GM12878 (cell line): ENCODE data around the gene AIDA.

Experiments
- ATF2 ChIP-seq: IDR thresholded peaks from 2 replicates; pipeline ENCODE4 v1.6.1; 2012; ENCODE audit warnings: low read length, inconsistent platforms
- CBX3 ChIP-seq: fragments of 200-600 bp; sonication (generic); IDR thresholded peaks from 2 replicates; pipeline ENCODE4 v1.6.1; 2016; ENCODE audit warnings: low read depth, borderline replicate concordance
- CTCF ChIP-seq, 3 experiments: IDR thresholded peaks in 2 of 3; conservative IDR thresholded peaks in 1 of 3; 2 replicates each; pipeline ENCODE4 v1.5.1; 2011; ENCODE audit warnings: low read depth in 3 of 3, low read length in 3 of 3, mild to moderate bottlenecking in 3 of 3, control low read depth in 2 of 3, moderate library complexity in 2 of 3, inconsistent platforms in 1 of 3, mixed read lengths in 1 of 3; ENCODE audit not compliant: control insufficient read depth in 2 of 3, insufficient read depth in 1 of 3; ENCODE audit errors: extremely low read depth in 1 of 3
- EP300 ChIP-seq, 2 experiments: fragments of 150-350 bp in 1 of 2; IDR thresholded peaks; 2 replicates each; pipeline ENCODE4 v1.6.1; 2011 to 2012; ENCODE audit warnings: low read depth in 2 of 2, low read length in 2 of 2, borderline replicate concordance in 1 of 2, improper control_type of control experiment in 1 of 2, inconsistent platforms in 1 of 2; ENCODE audit not compliant: control insufficient read depth in 1 of 2
- EZH2 ChIP-seq: IDR thresholded peaks from 2 replicates; pipeline ENCODE4 v1.6.1; 2012; ENCODE audit warnings: low read depth, mild to moderate bottlenecking, control low read depth, inconsistent platforms, low read length, borderline replicate concordance; ENCODE audit not compliant: control insufficient read depth
- HDAC2 ChIP-seq: fragments of 200-600 bp; sonication (generic); IDR thresholded peaks from 2 replicates; pipeline ENCODE4 v1.6.1; 2017
- JUNB ChIP-seq: IDR thresholded peaks from 2 replicates; pipeline ENCODE4 v1.6.1; 2016; ENCODE audit warnings: antibody characterized with exemption, mild to moderate bottlenecking
- JUND ChIP-seq: IDR thresholded peaks from 2 replicates; pipeline ENCODE4 v1.6.1; 2012; ENCODE audit warnings: low read depth, mild to moderate bottlenecking, low read length, improper control_type of control experiment, moderate library complexity
- NR2F1 ChIP-seq: fragments of 450-650 bp; conservative IDR thresholded peaks from 2 replicates; pipeline ENCODE4 v1.6.1; 2017; ENCODE audit warnings: mild to moderate bottlenecking
- POLR2A ChIP-seq: IDR thresholded peaks from 2 replicates; pipeline ENCODE4 v1.6.1; 2011; ENCODE audit warnings: low read depth, mild to moderate bottlenecking, low read length
- SIX5 ChIP-seq: IDR thresholded peaks from 2 replicates; pipeline ENCODE4 v1.6.1; 2011; ENCODE audit warnings: mild to moderate bottlenecking, low read depth, low read length, moderate library complexity; ENCODE audit not compliant: severe bottlenecking
- SMC3 ChIP-seq: IDR thresholded peaks from 2 replicates; pipeline ENCODE4 v1.6.1; 2011; ENCODE audit warnings: low read length, improper control_type of control experiment, borderline replicate concordance
- SUZ12 ChIP-seq: fragments of 200-600 bp; sonication (generic); IDR thresholded peaks from one replicate; pipeline ENCODE4 v1.6.1; 2018; ENCODE audit warnings: antibody characterized with exemption, mild to moderate bottlenecking; ENCODE audit not compliant: unreplicated experiment
- ZNF622 ChIP-seq: fragments of 450-650 bp; IDR thresholded peaks from 2 replicates; pipeline ENCODE4 v1.6.1; 2017; ENCODE audit warnings: mild to moderate bottlenecking, inconsistent platforms

DNA sequence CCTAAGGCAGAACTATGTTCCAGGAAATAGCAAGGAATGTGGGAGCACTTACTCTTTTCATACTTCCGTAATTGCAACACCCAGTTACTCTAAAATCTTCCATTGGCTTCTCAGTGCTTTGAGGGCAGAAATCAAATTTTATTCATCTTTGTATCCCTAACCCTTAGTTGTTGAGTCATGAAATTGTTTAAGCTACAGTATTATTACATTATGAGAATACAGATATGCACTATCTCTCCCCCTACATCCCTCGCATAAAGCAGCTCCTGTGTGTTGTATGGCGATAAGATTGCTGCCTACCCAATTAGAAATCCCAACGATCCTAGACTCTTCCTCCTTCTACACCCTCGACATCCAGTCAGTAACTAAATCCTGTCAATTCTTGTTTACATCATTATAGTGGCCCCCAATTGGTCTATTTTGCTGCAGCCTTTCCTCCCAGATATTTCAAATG, 2.6 kb downstream of the AIDA start:
- TF ChIP-seq POLR2A (no peak), CTCF (IDR thresholded peaks at IDR 0.05 in 2 of 3, conservative IDR thresholded peaks at IDR 0.05 in 1 of 3; ENCODE audit: control insufficient read depth in 2 of 3, extremely low read depth in 1 of 3, insufficient read depth in 1 of 3, low read depth in 3 of 3, low read length in 3 of 3) (no peak), SMC3 (no peak), EZH2 (no peak), ATF2 (no peak), HDAC2 (no peak), EP300 (IDR thresholded peaks at IDR 0.05; ENCODE audit: borderline replicate concordance in 1 of 2, control insufficient read depth in 1 of 2, low read depth in 2 of 2, low read length in 2 of 2) (no peak), JUNB (no peak), ZNF622 (no peak), SUZ12 (no peak), NR2F1 (no peak), JUND (no peak), SIX5 (no peak), CBX3 (no peak)
